ENCODE measurements around the gene ZP1.

DNA sequence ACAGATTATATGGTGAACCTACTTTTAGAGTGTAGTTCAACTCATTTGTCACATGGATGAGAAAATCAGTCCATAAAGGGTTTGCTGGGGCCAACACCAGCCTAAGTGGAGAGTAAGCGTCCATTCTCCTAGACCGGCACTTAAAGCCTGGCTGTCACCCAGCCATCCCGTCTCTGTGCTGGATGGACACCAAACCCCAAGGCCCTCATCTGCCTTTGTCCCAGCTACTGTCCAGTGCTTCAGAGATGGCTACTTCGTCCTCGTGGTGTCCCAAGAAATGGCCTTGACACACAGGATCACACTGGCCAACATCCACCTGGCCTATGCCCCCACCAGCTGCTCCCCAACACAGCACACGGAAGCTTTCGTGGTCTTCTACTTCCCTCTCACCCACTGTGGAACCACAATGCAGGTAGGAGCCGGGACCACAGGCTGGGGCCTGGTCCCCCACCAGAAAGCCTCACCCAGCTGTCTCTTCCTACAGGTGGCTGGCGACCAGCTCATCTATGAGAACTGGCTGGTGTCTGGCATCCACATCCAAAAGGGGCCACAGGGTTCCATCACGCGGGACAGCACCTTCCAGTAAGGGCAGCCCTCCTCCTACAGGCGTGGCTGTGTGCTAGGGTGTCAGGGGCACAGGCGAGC, 3.5 kb downstream of the ZP1 start:
- TF ChIP-seq CEBPG (CRISPR knock-in tag; IDR thresholded peaks at IDR 0.05) (no peak), CTCF (CRISPR knock-in tag; IDR thresholded peaks at IDR 0.05) (no peak), ZNF780A (CRISPR knock-in tag; IDR thresholded peaks at IDR 0.05) (no peak), MBNL3 (CRISPR knock-in tag; conservative IDR thresholded peaks at IDR 0.05) (no peak), SP2 (CRISPR knock-in tag; IDR thresholded peaks at IDR 0.05) (no peak)
- TF ChIP-seq, protein P1, sequence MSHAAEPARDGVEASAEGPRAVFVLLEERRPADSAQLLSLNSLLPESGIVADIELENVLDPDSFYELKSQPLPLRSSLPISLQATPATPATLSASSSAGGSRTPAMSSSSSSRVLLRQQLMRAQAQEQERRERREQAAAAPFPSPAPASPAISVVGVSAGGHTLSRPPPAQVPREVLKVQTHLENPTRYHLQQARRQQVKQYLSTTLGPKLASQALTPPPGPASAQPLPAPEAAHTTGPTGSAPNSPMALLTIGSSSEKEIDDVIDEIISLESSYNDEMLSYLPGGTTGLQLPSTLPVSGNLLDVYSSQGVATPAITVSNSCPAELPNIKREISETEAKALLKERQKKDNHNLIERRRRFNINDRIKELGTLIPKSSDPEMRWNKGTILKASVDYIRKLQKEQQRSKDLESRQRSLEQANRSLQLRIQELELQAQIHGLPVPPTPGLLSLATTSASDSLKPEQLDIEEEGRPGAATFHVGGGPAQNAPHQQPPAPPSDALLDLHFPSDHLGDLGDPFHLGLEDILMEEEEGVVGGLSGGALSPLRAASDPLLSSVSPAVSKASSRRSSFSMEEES (CRISPR knock-in tag; IDR thresholded peaks at IDR 0.05), result no peak
